GM12878 (cell line): ENCODE measurements around the gene SERPINB8.

Experiments used
- HDGF ChIP-seq: fragments of 450-650 bp; IDR thresholded peaks from 2 replicates; pipeline ENCODE4 v1.6.1; 2016; ENCODE audit warnings: antibody characterized with exemption
- MYC ChIP-seq: IDR thresholded peaks from 2 replicates; pipeline ENCODE4 v1.6.1; 2011; ENCODE audit warnings: mild to moderate bottlenecking, low read length, moderate library complexity, inconsistent platforms; ENCODE audit not compliant: insufficient read depth, insufficient replicate concordance, insufficient read length, severe bottlenecking
- POLR2A ChIP-seq: IDR thresholded peaks from 2 replicates; pipeline ENCODE4 v1.6.1; 2011; ENCODE audit warnings: low read depth, mild to moderate bottlenecking, low read length
- ZZZ3 ChIP-seq: IDR thresholded peaks from 2 replicates; pipeline ENCODE4 v1.6.1; 2011; ENCODE audit warnings: low read depth; ENCODE audit not compliant: control insufficient read depth, insufficient read length
- TF ChIP-seq, protein P1 (sequence below): IDR thresholded peaks from 2 replicates; pipeline ENCODE4 v1.6.1; 2012; ENCODE audit warnings: low read depth, low read length, improper control_type of control experiment
- TF ChIP-seq, protein P2 (sequence below): fragments of 450-650 bp; IDR thresholded peaks from 2 replicates; pipeline ENCODE4 v1.6.1; 2016; ENCODE audit warnings: mild to moderate bottlenecking, moderate library complexity, borderline replicate concordance

DNA sequence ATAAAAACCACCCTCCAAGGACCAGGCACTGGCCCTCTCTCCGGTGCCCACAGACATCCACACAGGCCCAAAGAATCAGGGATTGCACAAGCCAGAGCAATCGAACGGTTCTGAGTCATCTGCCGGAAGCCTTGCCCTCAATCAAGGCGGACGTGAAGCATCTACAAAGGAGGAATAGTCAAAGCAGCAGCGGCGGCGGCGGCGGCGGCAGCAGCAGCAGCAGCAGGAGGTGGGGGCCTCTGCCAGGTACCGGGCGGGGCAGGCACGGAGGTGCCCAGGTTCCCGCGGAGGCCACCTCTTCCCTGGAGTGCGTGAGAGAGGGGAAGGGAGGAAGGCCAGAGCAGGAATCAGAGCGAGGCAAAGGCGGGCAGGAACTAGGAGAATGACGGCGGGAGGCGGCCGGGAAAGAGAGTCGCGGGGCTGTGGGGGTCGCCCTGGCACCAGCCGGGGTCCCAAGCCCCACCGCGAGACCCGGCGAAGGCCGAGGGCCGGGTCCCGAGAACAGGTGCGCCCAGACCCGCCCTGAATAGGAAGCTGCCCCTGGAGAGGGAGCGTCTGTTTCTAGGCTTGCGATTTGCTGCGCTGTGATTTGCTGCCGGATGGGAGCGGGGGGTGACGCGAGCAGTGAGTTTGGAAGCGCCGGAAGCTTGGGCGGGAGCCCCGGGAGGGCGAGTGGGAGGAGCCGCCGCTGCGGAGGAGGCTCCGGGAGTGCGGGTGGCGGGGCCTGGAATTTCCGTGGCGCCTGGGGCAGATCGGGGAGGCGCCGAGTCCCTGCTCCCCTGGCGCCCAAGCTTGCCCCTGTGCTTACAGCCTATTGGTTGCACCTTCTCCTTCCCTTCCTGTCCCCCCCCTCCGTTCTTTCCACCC, at the start of gene SERPINB8:
- TF ChIP-seq POLR2A, result peak; percentile 85
- TF ChIP-seq MYC, result no peak
- TF ChIP-seq HDGF, result no peak
- TF ChIP-seq, protein P1, sequence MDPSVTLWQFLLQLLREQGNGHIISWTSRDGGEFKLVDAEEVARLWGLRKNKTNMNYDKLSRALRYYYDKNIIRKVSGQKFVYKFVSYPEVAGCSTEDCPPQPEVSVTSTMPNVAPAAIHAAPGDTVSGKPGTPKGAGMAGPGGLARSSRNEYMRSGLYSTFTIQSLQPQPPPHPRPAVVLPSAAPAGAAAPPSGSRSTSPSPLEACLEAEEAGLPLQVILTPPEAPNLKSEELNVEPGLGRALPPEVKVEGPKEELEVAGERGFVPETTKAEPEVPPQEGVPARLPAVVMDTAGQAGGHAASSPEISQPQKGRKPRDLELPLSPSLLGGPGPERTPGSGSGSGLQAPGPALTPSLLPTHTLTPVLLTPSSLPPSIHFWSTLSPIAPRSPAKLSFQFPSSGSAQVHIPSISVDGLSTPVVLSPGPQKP, result no peak
- no peak for TF ChIP-seq ZZZ3
- TF ChIP-seq, protein P2, sequence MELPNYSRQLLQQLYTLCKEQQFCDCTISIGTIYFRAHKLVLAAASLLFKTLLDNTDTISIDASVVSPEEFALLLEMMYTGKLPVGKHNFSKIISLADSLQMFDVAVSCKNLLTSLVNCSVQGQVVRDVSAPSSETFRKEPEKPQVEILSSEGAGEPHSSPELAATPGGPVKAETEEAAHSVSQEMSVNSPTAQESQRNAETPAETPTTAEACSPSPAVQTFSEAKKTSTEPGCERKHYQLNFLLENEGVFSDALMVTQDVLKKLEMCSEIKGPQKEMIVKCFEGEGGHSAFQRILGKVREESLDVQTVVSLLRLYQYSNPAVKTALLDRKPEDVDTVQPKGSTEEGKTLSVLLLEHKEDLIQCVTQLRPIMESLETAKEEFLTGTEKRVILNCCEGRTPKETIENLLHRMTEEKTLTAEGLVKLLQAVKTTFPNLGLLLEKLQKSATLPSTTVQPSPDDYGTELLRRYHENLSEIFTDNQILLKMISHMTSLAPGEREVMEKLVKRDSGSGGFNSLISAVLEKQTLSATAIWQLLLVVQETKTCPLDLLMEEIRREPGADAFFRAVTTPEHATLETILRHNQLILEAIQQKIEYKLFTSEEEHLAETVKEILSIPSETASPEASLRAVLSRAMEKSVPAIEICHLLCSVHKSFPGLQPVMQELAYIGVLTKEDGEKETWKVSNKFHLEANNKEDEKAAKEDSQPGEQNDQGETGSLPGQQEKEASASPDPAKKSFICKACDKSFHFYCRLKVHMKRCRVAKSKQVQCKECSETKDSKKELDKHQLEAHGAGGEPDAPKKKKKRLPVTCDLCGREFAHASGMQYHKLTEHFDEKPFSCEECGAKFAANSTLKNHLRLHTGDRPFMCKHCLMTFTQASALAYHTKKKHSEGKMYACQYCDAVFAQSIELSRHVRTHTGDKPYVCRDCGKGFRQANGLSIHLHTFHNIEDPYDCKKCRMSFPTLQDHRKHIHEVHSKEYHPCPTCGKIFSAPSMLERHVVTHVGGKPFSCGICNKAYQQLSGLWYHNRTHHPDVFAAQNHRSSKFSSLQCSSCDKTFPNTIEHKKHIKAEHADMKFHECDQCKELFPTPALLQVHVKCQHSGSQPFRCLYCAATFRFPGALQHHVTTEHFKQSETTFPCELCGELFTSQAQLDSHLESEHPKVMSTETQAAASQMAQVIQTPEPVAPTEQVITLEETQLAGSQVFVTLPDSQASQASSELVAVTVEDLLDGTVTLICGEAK, result no peak
